HG03103 (cell line): ENCODE measurements around the gene WDR17.
"Not testable (repeated sequence)": the region's sequence is repeated elsewhere in the genome, so short reads cannot be mapped to it uniquely, and the experiment has no call there.

Experiments
- ATAC-seq: cut with Tn5 transposase; IDR thresholded peaks from one replicate; pipeline ENCODE4 v1.9.1; 2021; ENCODE audit warnings: low read depth; ENCODE audit not compliant: unreplicated experiment

The WDR17 gene

GRCh38 chr4:176188654-176189053 lies 123.0 kb downstream of the WDR17 start:
- no peak for ATAC-seq

GRCh38 chr4:176189891-176190795 lies 124.5 kb downstream of the WDR17 start:
- no peak for ATAC-seq

GRCh38 chr4:176191974-176192373 lies 126.3 kb downstream of the WDR17 start:
- ATAC-seq: no peak

DNA sequence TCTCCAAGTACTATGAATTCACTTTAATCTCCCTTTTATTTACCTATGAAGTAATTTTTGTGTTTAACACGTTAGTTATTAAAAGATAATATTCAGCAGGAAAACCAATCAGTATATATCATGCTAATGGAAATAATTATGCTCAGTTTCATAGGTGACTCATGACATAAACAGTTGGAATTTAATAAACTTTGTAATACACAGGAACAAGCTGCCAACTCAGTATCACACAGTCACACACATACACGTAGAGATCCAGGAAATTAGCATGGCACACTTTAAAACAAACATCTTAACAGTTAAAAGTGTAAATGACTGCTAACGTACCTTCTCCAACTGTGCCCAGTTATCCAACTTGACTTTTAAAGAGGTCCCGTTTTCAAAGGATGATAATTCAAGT lies 127.5 kb downstream of the WDR17 start:
- no peak for ATAC-seq

- ATAC-seq: no peak
These were observed 128.3 kb downstream of the WDR17 start for GRCh38 chr4:176193938-176194337.

GRCh38 chr4:176195184-176195978 lies 129.7 kb downstream of the WDR17 start, which contains the start of gene SPATA4:
SPATA4 (minus strand) TSS chr4:176195585; CDS start chr4:176195562, 23 bp downstream.
- peak; percentile 98 for ATAC-seq

GRCh38 chr4:176198316-176198903 lies 132.8 kb downstream of the WDR17 start:
- no peak for ATAC-seq

DNA sequence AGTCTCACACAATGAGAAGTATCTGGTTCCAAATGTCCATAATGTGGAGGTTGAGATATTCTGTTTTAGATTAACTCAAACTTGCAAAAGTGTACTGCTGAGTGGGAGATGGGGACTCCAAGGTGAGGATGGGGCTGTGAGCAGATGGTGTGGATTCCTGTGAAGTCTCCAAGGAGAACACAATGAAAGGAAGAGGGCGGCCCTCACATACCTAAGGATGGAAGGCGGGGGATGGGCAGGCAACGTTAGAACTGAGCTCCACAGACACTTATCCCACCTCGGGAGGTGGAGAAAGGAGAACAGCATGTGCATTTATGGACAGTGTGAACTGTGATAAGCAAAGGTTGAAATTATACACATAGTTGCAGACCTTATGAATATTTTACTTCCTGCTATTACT lies 139.7 kb downstream of the WDR17 start:
- no peak for ATAC-seq

- ATAC-seq: no peak
These were observed 142.2 kb downstream of the WDR17 start for GRCh38 chr4:176207839-176208238.

GRCh38 chr4:176209535-176209934 lies 143.9 kb downstream of the WDR17 start:
- no peak for ATAC-seq

GRCh38 chr4:176210101-176210500 lies 144.5 kb downstream of the WDR17 start:
- ATAC-seq: no peak

GRCh38 chr4:176210579-176211296 lies 145.1 kb downstream of the WDR17 start:
- ATAC-seq: no peak

DNA sequence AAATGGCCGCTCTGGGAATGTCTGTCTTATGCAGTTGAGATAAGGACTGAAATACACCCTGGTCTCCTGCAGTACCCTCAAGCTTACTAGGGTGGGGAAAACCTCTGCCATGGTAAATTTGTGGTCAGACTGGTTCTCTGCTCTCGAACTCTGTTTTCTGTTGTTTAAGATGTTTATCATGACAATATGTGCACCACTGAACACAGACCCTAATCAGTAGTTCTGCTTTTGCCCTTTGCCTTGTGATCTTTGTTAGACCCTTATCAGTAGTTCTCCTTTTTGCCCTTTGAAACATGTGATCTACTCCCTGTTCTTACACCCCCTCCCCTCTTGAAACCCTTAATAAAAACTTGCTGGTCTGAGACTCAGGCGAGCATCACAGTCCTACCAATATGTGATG lies 146.7 kb downstream of the WDR17 start:
- not testable (repeated sequence) for ATAC-seq

GRCh38 chr4:176217510-176217909 lies 151.9 kb downstream of the WDR17 start:
- no peak for ATAC-seq

- ATAC-seq: no peak
These were observed 156.5 kb downstream of the WDR17 start for GRCh38 chr4:176222149-176222548.

DNA sequence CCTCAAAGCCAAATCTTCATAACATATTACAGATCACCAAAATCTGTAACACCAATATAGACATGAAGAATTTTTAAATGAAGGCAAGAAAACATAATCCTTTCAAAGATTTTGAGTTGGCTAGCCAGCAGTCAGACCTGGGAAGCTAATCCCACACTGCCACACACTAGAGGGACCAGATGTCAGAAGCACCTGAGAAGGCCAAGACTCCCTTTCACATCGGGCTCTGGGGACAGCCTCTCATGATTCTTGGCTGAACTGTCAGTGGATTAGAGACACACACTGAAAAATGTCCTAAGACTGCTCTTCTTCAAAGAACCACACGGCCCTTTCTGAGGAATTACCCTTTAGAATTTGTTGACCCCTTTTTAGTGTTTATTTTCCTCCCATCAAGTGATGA lies 157.9 kb downstream of the WDR17 start:
- ATAC-seq: no peak

GRCh38 chr4:176226736-176227135 lies 161.1 kb downstream of the WDR17 start:
- no peak for ATAC-seq

GRCh38 chr4:176229645-176230044 lies 164.0 kb downstream of the WDR17 start:
- no peak for ATAC-seq
